Measurements from ENCODE around the gene EXT2.

DNA sequence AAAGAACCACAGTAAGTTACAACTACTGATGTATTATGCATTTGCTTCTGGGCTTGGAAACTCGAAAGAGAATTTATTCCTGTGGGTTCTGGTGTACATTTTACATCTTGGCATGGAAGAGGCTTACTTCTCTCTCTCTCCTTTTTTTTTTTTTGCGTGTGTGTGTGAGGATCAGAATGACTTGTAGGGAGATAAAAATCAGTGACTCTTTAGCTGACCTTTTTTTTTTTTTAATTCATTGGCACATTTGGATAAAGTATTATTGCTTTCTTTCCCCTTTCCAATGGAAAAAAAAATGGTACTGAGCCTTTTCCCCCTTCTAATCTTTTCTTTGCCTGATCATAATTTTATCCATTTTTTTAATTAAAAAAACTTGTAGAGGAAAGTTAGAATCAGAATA, 43.5 kb downstream of the EXT2 start:
- no peak for TF ChIP-seq PPARA (CRISPR knock-in tag; IDR thresholded peaks at IDR 0.05; ENCODE audit: borderline replicate concordance)
- no peak for TF ChIP-seq ARNTL (CRISPR knock-in tag; IDR thresholded peaks at IDR 0.05; ENCODE audit: borderline replicate concordance, low read depth)
- TF ChIP-seq ESRRG (CRISPR knock-in tag; IDR thresholded peaks at IDR 0.05), result no peak
